SK-N-SH treated with all-trans-retinoic acid at 6 μM for 48 hours (cell line): ENCODE measurements around the gene CHMP2A.

ENCODE experiments used
- ARNTL ChIP-seq: fragments of 450-650 bp; formaldehyde crosslinking; IDR thresholded peaks from 2 replicates; pipeline ENCODE4 v1.5.0; 2020; ENCODE audit warnings: low read depth, mild to moderate bottlenecking, moderate library complexity, borderline replicate concordance
- CSRNP3 ChIP-seq: fragments of 250-450 bp; sonication (Bioruptor Pico); IDR thresholded peaks from 2 replicates; pipeline ENCODE4 v1.5.1; 2021; ENCODE audit warnings: mild to moderate bottlenecking, moderate library complexity
- ESRRG ChIP-seq: fragments of 250-450 bp; sonication (Bioruptor Pico); IDR thresholded peaks from 2 replicates; pipeline ENCODE4 v1.6.1; 2021; ENCODE audit warnings: mild to moderate bottlenecking
- OSR1 ChIP-seq: fragments of 250-450 bp; sonication (Bioruptor Pico); IDR thresholded peaks from 2 replicates; pipeline ENCODE4 v1.8.0; 2022; ENCODE audit warnings: moderate library complexity, mild to moderate bottlenecking, inconsistent platforms
- PATZ1 ChIP-seq: fragments of 250-450 bp; sonication (Bioruptor Pico); IDR thresholded peaks from 2 replicates; pipeline ENCODE4 v1.8.0; 2020; ENCODE audit warnings: mild to moderate bottlenecking, moderate library complexity, borderline replicate concordance
- POU6F1 ChIP-seq: fragments of 250-450 bp; sonication (Bioruptor Pico); IDR thresholded peaks from 2 replicates; pipeline ENCODE4 v1.8.0; 2021; ENCODE audit warnings: low read depth, mild to moderate bottlenecking, moderate library complexity, borderline replicate concordance
- RARB ChIP-seq: fragments of 250-450 bp; sonication (Bioruptor Pico); IDR thresholded peaks from 2 replicates; pipeline ENCODE4 v1.8.0; 2021; ENCODE audit warnings: mild to moderate bottlenecking, moderate library complexity
- SNAI2 ChIP-seq: fragments of 250-450 bp; sonication (Bioruptor Pico); IDR thresholded peaks from 2 replicates; pipeline ENCODE4 v1.5.0; 2020; ENCODE audit warnings: mild to moderate bottlenecking, moderate library complexity
- ZC3H10 ChIP-seq: fragments of 250-450 bp; sonication (Bioruptor Pico); IDR thresholded peaks from 2 replicates; pipeline ENCODE4 v1.5.1; 2021; ENCODE audit warnings: mild to moderate bottlenecking, moderate library complexity
- ZFP3 ChIP-seq: fragments of 250-450 bp; sonication (Bioruptor Pico); IDR thresholded peaks from 2 replicates; pipeline ENCODE4 v1.5.0; 2020; ENCODE audit warnings: mild to moderate bottlenecking, moderate library complexity
- ZFP30 ChIP-seq: fragments of 450-650 bp; formaldehyde crosslinking; IDR thresholded peaks from 2 replicates; pipeline ENCODE4 v1.5.0; 2022; ENCODE audit warnings: mild to moderate bottlenecking, moderate library complexity

GRCh38 chr19:58560007-58560887, 5.3 kb upstream of the CHMP2A start:
- no peak for TF ChIP-seq RARB (CRISPR knock-in tag)
- no peak for TF ChIP-seq PATZ1 (CRISPR knock-in tag)
- TF ChIP-seq ZFP30 (CRISPR knock-in tag), result no peak
- no peak for TF ChIP-seq ARNTL (CRISPR knock-in tag)
- TF ChIP-seq ZFP3 (CRISPR knock-in tag), result no peak
- TF ChIP-seq SNAI2 (CRISPR knock-in tag), result no peak
- TF ChIP-seq OSR1 (CRISPR knock-in tag), result no peak
- no peak for TF ChIP-seq ZC3H10 (CRISPR knock-in tag)
- no peak for TF ChIP-seq POU6F1 (CRISPR knock-in tag)
- TF ChIP-seq CSRNP3, result no peak
- no peak for TF ChIP-seq ESRRG (CRISPR knock-in tag)
